ENCODE measurements around the gene KLHL13.

KLHL13 gene

DNA sequence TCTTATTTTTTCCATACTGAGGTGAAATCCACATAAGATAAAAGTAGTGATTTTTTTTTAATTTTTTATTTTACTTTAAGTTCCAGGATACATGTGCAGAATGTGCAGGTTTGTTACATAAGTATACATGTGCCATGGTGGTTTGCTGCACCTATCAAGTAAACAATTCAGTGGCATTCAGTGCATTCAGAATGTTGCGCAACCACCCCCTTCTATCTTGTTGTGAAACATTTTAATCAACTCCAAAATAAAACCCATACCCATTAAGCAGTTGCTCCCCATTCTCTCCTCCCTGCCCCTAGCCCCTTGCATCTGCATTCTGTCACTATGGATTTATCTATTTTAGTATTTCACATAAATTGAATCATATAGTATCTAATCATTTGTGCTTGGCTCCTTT is 121.2 kb downstream of the KLHL13 start:
- TF ChIP-seq TEAD4 (IDR thresholded peaks at IDR 0.05) = no peak
- TF ChIP-seq ZBTB7A (IDR thresholded peaks at IDR 0.05; ENCODE audit: low read depth) = no peak
- no peak for TF ChIP-seq TCF12 (IDR thresholded peaks at IDR 0.05; ENCODE audit: low read depth)
- peak; percentile 86 for TF ChIP-seq CEBPB (IDR thresholded peaks at IDR 0.05)
- TF ChIP-seq, protein P1, sequence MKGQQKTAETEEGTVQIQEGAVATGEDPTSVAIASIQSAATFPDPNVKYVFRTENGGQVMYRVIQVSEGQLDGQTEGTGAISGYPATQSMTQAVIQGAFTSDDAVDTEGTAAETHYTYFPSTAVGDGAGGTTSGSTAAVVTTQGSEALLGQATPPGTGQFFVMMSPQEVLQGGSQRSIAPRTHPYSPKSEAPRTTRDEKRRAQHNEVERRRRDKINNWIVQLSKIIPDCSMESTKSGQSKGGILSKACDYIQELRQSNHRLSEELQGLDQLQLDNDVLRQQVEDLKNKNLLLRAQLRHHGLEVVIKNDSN (IDR thresholded peaks at IDR 0.05) = no peak
- TF ChIP-seq, protein P2, sequence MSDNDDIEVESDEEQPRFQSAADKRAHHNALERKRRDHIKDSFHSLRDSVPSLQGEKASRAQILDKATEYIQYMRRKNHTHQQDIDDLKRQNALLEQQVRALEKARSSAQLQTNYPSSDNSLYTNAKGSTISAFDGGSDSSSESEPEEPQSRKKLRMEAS (IDR thresholded peaks at IDR 0.05) = no peak

DNA sequence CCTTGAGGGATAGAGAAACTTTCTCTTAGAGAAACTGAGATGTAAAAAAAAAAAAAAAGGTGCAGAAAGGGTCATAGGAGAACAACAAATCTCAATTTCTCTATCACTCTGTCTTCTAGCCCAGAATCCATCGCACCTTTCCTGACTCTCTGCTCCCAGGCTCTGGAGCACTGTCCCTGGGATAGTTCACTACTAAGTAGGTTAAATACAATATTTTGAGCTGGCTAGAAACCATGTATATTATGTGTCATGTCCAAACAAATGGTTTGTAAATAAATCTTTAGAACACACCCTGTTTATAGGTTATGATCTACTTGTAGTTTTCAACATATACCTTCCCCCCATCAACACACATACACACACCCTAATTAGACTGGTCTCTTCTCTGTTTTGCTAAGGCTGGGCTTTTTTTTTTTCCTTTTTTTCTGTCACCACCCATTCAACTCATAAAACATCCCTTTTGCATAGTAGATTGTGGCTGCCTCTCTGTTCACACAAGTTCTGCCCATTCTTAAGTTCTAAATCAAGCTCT is 124.4 kb downstream of the KLHL13 start:
- no peak for TF ChIP-seq TEAD4 (IDR thresholded peaks at IDR 0.05)
- no peak for TF ChIP-seq NFIC (IDR thresholded peaks at IDR 0.05)
- no peak for TF ChIP-seq CREB1 (IDR thresholded peaks at IDR 0.05; ENCODE audit: low read depth)
- TF ChIP-seq, protein P1 (IDR thresholded peaks at IDR 0.05) = no peak
- TF ChIP-seq EP300 (IDR thresholded peaks at IDR 0.05; ENCODE audit: borderline replicate concordance) = no peak
- no peak for TF ChIP-seq EGR1 (IDR thresholded peaks at IDR 0.05)
- TF ChIP-seq, protein P3, sequence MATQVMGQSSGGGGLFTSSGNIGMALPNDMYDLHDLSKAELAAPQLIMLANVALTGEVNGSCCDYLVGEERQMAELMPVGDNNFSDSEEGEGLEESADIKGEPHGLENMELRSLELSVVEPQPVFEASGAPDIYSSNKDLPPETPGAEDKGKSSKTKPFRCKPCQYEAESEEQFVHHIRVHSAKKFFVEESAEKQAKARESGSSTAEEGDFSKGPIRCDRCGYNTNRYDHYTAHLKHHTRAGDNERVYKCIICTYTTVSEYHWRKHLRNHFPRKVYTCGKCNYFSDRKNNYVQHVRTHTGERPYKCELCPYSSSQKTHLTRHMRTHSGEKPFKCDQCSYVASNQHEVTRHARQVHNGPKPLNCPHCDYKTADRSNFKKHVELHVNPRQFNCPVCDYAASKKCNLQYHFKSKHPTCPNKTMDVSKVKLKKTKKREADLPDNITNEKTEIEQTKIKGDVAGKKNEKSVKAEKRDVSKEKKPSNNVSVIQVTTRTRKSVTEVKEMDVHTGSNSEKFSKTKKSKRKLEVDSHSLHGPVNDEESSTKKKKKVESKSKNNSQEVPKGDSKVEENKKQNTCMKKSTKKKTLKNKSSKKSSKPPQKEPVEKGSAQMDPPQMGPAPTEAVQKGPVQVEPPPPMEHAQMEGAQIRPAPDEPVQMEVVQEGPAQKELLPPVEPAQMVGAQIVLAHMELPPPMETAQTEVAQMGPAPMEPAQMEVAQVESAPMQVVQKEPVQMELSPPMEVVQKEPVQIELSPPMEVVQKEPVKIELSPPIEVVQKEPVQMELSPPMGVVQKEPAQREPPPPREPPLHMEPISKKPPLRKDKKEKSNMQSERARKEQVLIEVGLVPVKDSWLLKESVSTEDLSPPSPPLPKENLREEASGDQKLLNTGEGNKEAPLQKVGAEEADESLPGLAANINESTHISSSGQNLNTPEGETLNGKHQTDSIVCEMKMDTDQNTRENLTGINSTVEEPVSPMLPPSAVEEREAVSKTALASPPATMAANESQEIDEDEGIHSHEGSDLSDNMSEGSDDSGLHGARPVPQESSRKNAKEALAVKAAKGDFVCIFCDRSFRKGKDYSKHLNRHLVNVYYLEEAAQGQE (IDR thresholded peaks at IDR 0.05; ENCODE audit: low read depth) = no peak
- TF ChIP-seq TCF12 (IDR thresholded peaks at IDR 0.05; ENCODE audit: low read depth) = no peak
- no peak for TF ChIP-seq ZBTB7A (IDR thresholded peaks at IDR 0.05; ENCODE audit: low read depth)
- no peak for TF ChIP-seq RAD21 (IDR thresholded peaks at IDR 0.05; ENCODE audit: low read depth)
- no peak for TF ChIP-seq TAF1 (IDR thresholded peaks at IDR 0.05; ENCODE audit: low read depth)
- no peak for TF ChIP-seq FOXM1 (IDR thresholded peaks at IDR 0.05; ENCODE audit: borderline replicate concordance, low read depth)
- no peak for TF ChIP-seq CEBPB (IDR thresholded peaks at IDR 0.05)
- TF ChIP-seq, protein P2 (IDR thresholded peaks at IDR 0.05) = no peak
- TF ChIP-seq YY1 (IDR thresholded peaks at IDR 0.05; ENCODE audit: low read depth) = no peak

DNA sequence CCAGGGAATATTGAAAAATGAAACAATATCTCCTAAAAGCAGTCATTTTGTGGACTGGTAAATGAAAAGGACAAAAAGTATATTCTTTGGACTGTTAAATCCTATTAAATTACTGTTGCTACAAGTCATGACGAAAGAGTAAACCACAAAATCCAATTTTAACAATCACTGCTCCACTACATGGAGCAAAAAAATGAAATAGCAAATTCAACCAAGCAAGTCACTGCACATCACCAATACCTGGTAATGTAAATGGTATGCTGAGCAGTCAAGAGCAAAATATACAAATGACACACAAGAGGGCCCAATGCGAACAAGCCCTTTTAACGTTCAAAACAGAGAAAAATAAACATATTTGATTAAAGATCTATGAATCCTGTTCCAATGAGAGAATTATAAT is 126.2 kb downstream of the KLHL13 start:
- peak; percentile 81 for TF ChIP-seq EP300 (IDR thresholded peaks at IDR 0.05; ENCODE audit: borderline replicate concordance)
- peak; percentile 61; the same call in 1 of the 2 replicates for TF ChIP-seq NFIC (IDR thresholded peaks at IDR 0.05)
- no peak for TF ChIP-seq YY1 (IDR thresholded peaks at IDR 0.05; ENCODE audit: low read depth)
- no peak for TF ChIP-seq CREB1 (IDR thresholded peaks at IDR 0.05; ENCODE audit: low read depth)
- TF ChIP-seq TAF1 (IDR thresholded peaks at IDR 0.05; ENCODE audit: low read depth) = no peak
- TF ChIP-seq ZBTB7A (IDR thresholded peaks at IDR 0.05; ENCODE audit: low read depth) = no peak
- TF ChIP-seq CEBPB (IDR thresholded peaks at IDR 0.05) = no peak
- TF ChIP-seq TCF12 (IDR thresholded peaks at IDR 0.05; ENCODE audit: low read depth) = peak; percentile 55; the same call in 1 of the 2 replicates
- peak; percentile 65; the same call in 1 of the 2 replicates for TF ChIP-seq FOXM1 (IDR thresholded peaks at IDR 0.05; ENCODE audit: borderline replicate concordance, low read depth)
- TF ChIP-seq, protein P3 (IDR thresholded peaks at IDR 0.05; ENCODE audit: low read depth) = no peak
- TF ChIP-seq, protein P1 (IDR thresholded peaks at IDR 0.05) = no peak
- TF ChIP-seq, protein P2 (IDR thresholded peaks at IDR 0.05) = no peak
- no peak for TF ChIP-seq EGR1 (IDR thresholded peaks at IDR 0.05)
- TF ChIP-seq RAD21 (IDR thresholded peaks at IDR 0.05; ENCODE audit: low read depth) = no peak
- TF ChIP-seq TEAD4 (IDR thresholded peaks at IDR 0.05) = peak; percentile 73

DNA sequence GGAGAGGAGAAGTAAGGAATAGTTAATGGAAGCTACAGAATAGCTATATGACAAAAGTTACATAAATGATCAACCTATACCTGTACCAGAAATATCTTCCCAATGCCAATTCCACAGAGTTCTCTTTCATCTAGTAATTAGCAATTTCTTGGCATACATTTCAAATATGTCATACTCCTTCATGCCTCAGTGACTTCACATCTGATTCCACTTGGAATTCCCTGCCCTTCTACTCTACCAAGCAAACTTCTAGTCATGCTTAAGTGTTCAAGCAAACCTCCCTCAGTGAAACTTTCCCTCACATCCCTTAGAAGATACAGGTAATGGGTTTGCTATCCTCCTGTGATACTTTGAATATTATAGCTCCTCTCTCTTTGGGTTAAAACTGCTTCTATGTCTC is 127.1 kb downstream of the KLHL13 start:
- peak; percentile 52 for TF ChIP-seq TEAD4 (IDR thresholded peaks at IDR 0.05)
- TF ChIP-seq NFIC (IDR thresholded peaks at IDR 0.05) = peak; percentile 75
- TF ChIP-seq EP300 (IDR thresholded peaks at IDR 0.05; ENCODE audit: borderline replicate concordance) = peak; percentile 62; the same call in 1 of the 2 replicates
- TF ChIP-seq CREB1 (IDR thresholded peaks at IDR 0.05; ENCODE audit: low read depth) = no peak
- TF ChIP-seq, protein P1 (IDR thresholded peaks at IDR 0.05) = no peak
- no peak for TF ChIP-seq CEBPB (IDR thresholded peaks at IDR 0.05)

DNA sequence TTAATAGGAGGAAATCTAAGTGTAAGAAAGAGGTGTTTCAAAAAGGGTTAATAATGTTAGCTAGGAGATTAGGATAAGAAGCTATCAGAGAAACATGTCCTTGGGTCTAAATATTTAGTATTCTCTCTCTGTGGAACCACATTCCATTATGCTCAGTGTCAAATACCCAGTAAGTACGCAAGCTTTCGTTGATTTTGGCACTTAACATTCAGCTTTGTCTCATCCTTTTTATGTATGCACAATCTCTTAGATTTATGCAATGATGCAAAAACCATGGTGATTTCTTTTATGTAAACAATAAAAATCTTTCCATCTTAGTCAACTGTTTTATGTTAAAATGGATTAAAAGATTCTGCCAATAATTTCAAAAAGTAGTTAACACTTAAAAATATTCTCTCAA is 129.2 kb downstream of the KLHL13 start:
- TF ChIP-seq, protein P1 (IDR thresholded peaks at IDR 0.05) = no peak
- TF ChIP-seq TEAD4 (IDR thresholded peaks at IDR 0.05) (no peak), NFIC (IDR thresholded peaks at IDR 0.05) (no peak), RAD21 (IDR thresholded peaks at IDR 0.05; ENCODE audit: low read depth) (no peak), TAF1 (IDR thresholded peaks at IDR 0.05; ENCODE audit: low read depth) (no peak), EP300 (IDR thresholded peaks at IDR 0.05; ENCODE audit: borderline replicate concordance) (no peak), TCF12 (IDR thresholded peaks at IDR 0.05; ENCODE audit: low read depth) (no peak), YY1 (IDR thresholded peaks at IDR 0.05; ENCODE audit: low read depth) (no peak), EGR1 (IDR thresholded peaks at IDR 0.05) (no peak), FOXM1 (IDR thresholded peaks at IDR 0.05; ENCODE audit: borderline replicate concordance, low read depth) (no peak), CEBPB (IDR thresholded peaks at IDR 0.05) (no peak), ZBTB7A (IDR thresholded peaks at IDR 0.05; ENCODE audit: low read depth) (no peak)
- TF ChIP-seq, protein P2 (IDR thresholded peaks at IDR 0.05) = no peak
- TF ChIP-seq, protein P3 (IDR thresholded peaks at IDR 0.05; ENCODE audit: low read depth) = no peak

Measured in Ishikawa (cell line).